ENCODE results near the gene DNASE2B. TPM values are rescaled to one million over a fixed set of nuclear protein-coding genes. Genes with fewer than 3 reads are reported as not detected.

DNASE2B gene
- total RNA-seq, 2 experiments from 2014 or later: not detected

- no peak for DNase-seq
- no peak overlapping the region for H3K4me3 Mint-ChIP-seq
- no peaks in the 10 kb centered on the region for H3K9me3 Mint-ChIP-seq
- POLR2A ChIA-PET: no interaction called here
- no peaks in the 10 kb centered on the region for H3K4me1 Mint-ChIP-seq
- CTCF ChIA-PET: no interaction called here
- no peak overlapping the region for H3K27ac Mint-ChIP-seq
- no peaks in the 10 kb centered on the region for H3K36me3 Mint-ChIP-seq (ENCODE audit: low read depth)
- peaks cover 7% of the 10 kb centered on the region for H3K27me3 Mint-ChIP-seq
Measured at GRCh38 chr1:84379917-84380180, 18.4 kb upstream of the DNASE2B start.

- no peak for DNase-seq
- ChIA-PET CTCF (no interaction called here), POLR2A (no interaction called here)
- Mint-ChIP-seq H3K36me3 (ENCODE audit: low read depth) (no peaks in the 10 kb centered on the region), H3K27ac (no peak overlapping the region), H3K9me3 (no peaks in the 10 kb centered on the region), H3K27me3 (peaks cover 7% of the 10 kb centered on the region), H3K4me3 (no peak overlapping the region), H3K4me1 (no peaks in the 10 kb centered on the region)
Measured at GRCh38 chr1:84382127-84382526, 16.2 kb upstream of the DNASE2B start.

DNA sequence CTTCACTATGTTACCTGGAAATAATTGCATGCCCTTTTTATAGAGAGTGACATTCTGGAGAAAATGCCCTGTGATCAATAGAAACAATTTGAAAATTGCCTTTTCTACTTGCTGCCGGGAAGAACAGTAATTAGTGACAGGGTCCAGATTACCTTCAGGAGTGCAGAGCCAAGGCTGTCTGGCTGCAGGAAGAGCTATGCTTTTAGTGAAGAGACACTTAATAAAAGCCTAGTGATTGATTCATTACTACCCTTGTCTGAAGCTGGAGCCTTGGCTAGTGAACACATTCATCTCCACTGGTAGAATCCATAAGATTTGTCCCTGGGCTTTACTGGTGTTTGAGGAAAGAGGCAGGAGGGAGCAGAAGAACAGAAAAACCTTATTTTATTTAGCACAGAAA lies 12.9 kb upstream of the DNASE2B start:
- Mint-ChIP-seq H3K27ac (no peak overlapping the region), H3K9me3 (no peaks in the 10 kb centered on the region), H3K4me1 (no peaks in the 10 kb centered on the region), H3K4me3 (no peak overlapping the region), H3K36me3 (ENCODE audit: low read depth) (no peaks in the 10 kb centered on the region), H3K27me3 (peaks cover 7% of the 10 kb centered on the region)
- no peak for DNase-seq
- CTCF ChIA-PET: no interaction called here
- POLR2A ChIA-PET: no interaction called here

DNA sequence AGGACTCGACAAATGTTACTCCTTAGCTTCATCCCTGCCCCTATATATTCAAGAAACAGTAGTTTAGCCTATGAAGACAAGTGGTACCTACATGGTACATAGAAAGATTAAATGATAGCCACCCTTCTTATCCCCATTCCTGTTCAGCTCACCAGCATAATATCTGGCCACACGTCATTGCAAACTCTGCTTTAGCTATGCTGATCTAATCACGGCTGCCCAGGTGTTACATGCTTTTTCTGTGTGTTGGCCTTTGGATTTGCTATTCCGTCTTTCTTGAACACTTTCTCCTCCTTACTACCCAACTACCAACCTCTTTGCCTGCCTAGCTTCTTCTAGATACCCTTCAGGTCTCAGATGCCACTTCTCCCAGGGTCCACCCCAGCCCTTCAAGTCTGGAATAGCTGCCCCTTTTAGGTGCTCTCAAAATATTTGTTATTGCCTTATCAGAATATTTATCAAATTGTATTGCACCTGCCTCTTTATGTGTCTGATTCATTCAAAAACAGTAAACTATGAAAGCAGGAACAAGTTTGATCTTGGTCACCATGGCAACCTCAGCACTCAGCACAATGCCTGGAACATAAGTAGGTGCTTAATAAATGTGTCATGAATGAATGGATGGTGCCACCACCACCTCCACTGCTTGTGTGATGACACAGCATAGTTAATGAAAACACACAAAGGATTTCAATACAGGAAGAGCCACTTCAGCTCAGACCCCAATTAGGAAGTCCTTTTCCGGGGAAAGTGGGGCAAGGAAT lies 11.4 kb upstream of the DNASE2B start:
- H3K27ac Mint-ChIP-seq: no peak overlapping the region
- ChIA-PET CTCF (no interaction called here), POLR2A (no interaction called here)
- peaks cover 7% of the 10 kb centered on the region for H3K27me3 Mint-ChIP-seq
- DNase-seq: no peak
- H3K36me3 Mint-ChIP-seq (ENCODE audit: low read depth): no peaks in the 10 kb centered on the region
- no peaks in the 10 kb centered on the region for H3K4me1 Mint-ChIP-seq
- H3K9me3 Mint-ChIP-seq: no peaks in the 10 kb centered on the region
- H3K4me3 Mint-ChIP-seq: no peak overlapping the region

DNA sequence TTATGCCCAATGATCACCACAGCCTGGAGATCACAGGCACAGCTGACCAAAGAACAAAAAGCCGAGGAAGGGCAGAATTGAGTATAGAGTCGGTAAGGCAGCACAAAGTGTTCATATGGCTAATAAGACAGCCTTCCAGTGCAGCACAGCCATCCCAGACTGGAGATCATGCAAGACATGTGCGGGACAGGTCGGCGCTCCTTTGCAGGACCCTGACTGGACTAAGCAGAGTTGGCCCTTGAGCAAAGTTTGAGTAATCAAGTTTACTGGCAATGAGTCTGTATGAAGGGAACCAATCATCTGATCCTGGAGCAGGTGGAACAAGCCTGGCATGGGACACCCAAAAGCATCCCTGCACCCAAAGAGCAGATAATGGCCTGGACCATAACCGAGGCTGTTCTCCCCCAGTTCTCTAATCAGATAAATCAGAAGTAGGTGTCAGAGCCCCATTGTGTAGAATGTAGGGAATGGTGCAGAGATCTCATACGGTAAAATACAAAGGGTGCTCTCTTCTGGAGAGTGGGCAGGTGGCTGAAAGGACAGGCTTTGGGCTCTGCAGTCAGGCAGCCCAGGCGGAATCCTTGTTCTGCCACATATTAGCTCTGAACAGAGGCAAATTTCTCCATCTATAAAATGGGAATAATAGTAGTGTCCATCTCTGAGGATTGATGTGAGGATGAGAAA lies 10.7 kb upstream of the DNASE2B start:
- no peaks in the 10 kb centered on the region for H3K4me1 Mint-ChIP-seq
- no peak overlapping the region for H3K27ac Mint-ChIP-seq
- ChIA-PET CTCF (no interaction called here), POLR2A (no interaction called here)
- no peak for DNase-seq
- no peak overlapping the region for H3K4me3 Mint-ChIP-seq
- H3K36me3 Mint-ChIP-seq (ENCODE audit: low read depth): no peaks in the 10 kb centered on the region
- H3K9me3 Mint-ChIP-seq: no peaks in the 10 kb centered on the region
- H3K27me3 Mint-ChIP-seq: peaks cover 5% of the 10 kb centered on the region

DNA sequence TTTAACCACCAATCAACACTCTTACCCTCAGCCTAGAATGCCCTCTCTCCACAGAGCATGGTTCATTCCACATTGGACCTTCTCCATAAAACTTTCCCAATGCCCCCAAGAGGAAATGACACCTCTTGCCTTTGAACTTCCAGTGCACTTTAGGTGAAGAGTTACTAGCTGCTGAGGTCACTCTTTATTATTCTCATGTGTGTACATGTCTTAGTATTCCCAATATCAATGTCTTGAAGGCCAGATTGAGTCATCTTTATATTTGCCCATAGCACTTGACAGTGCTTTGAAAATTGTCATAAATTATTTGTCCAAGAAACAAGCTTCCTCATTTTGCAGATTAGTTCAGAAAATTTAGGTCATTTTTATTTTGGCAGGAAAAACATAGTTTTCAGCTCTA lies 8.1 kb upstream of the DNASE2B start:
- peaks cover 2% of the 10 kb centered on the region for H3K27me3 Mint-ChIP-seq
- ChIA-PET CTCF (interaction anchor here (0.9 kb wide), 1 partner anchor 15 kb away, joined by 3 read pairs; no protein-coding TSS in a partner anchor), POLR2A (interaction anchor here (0.9 kb wide), 1 partner anchor 183 kb away, joined by 4 read pairs; the partner anchor contains the start of gene CTBS)
- no peak overlapping the region for H3K27ac Mint-ChIP-seq
- no peaks in the 10 kb centered on the region for H3K36me3 Mint-ChIP-seq (ENCODE audit: low read depth)
- no peaks in the 10 kb centered on the region for H3K9me3 Mint-ChIP-seq
- H3K4me1 Mint-ChIP-seq: no peaks in the 10 kb centered on the region
- DNase-seq: no peak
- H3K4me3 Mint-ChIP-seq: no peak overlapping the region

GRCh38 chr1:84401156-84401555 lies 2.9 kb downstream of the DNASE2B start:
- Mint-ChIP-seq H3K4me3 (no peak overlapping the region), H3K4me1 (no peaks in the 10 kb centered on the region), H3K27ac (no peak overlapping the region), H3K27me3 (no peaks in the 10 kb centered on the region), H3K36me3 (ENCODE audit: low read depth) (no peaks in the 10 kb centered on the region), H3K9me3 (no peaks in the 10 kb centered on the region)
- DNase-seq: no peak
- ChIA-PET CTCF (interaction anchor here (1.0 to 1.5 kb wide), 2 partner anchors 8 to 215 kb away, joined by 3 to 4 read pairs; no protein-coding TSS in a partner anchor), POLR2A (no interaction called here)

DNA sequence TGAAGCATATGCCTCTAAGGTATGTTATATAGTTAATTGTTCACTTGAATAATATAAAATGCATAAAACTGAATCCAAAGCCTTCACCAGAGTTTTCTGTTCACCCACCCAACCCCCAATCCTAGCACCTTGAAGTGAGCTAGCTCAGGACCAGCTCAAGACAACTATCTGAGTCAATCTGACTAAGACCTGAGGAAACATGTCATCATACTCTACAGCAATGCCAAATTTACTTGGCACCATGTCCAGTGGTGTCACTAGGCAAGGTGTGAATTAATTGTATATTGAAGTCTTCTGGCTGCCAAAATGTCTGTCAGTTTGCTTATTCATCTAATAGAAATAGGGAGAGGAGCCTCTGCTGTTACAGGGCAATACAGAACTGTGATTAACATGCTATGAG lies 3.8 kb downstream of the DNASE2B start:
- ChIA-PET CTCF (interaction anchor here (1.0 to 1.5 kb wide), 2 partner anchors 9 to 216 kb away, joined by 3 to 4 read pairs; no protein-coding TSS in a partner anchor), POLR2A (no interaction called here)
- Mint-ChIP-seq H3K4me1 (no peaks in the 10 kb centered on the region), H3K27ac (no peak overlapping the region), H3K36me3 (ENCODE audit: low read depth) (no peaks in the 10 kb centered on the region), H3K9me3 (no peaks in the 10 kb centered on the region), H3K4me3 (no peak overlapping the region), H3K27me3 (no peaks in the 10 kb centered on the region)
- DNase-seq: no peak

DNA sequence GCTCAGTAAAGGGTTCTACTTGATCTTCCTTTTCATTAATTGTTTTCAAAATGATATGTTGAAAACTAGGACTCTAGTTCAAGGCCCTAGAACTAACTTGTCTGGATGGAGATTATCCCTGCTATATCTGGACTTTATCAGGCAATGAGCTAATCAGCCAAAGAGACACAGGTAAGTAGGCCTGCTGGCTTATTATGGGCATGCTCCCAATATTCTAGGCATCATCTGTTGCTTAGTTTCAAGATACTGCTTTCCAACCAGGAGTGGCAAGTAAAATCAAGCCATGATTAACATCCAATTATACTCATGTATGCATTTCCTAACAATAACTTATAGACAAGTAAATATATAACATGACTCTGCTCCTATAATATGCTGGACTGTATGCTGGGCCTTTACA lies 4.2 kb downstream of the DNASE2B start:
- ChIA-PET CTCF (interaction anchor here (1.0 to 1.5 kb wide), 2 partner anchors 9 to 217 kb away, joined by 3 to 4 read pairs; no protein-coding TSS in a partner anchor), POLR2A (no interaction called here)
- Mint-ChIP-seq H3K4me3 (no peak overlapping the region), H3K36me3 (ENCODE audit: low read depth) (no peaks in the 10 kb centered on the region), H3K9me3 (no peaks in the 10 kb centered on the region), H3K4me1 (no peaks in the 10 kb centered on the region), H3K27me3 (no peaks in the 10 kb centered on the region), H3K27ac (no peak overlapping the region)
- no peak for DNase-seq

DNA sequence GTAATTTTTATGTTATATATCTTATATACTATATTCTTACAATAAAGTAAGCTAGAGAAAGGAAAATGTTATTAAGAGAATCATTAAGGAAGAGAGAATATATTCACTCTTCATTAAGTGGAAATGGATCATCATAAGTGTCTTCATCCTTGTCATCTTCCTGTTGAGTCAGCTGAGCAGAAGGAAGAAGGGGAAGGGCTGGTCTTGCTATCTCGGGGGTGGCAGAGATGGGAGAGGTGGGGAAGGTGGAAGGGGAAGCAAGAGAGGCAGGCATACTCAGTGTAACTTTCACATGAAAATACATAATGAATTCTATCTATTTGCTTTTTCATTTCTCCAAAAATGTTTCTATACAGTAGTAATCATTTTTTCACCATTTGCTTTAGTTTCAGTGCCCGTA lies 5.1 kb downstream of the DNASE2B start:
- CTCF ChIA-PET: interaction anchor here (0.6 kb wide), 1 partner anchor 458 kb away, joined by 3 read pairs; no protein-coding TSS in a partner anchor
- no peaks in the 10 kb centered on the region for H3K4me1 Mint-ChIP-seq
- DNase-seq: no peak
- H3K27ac Mint-ChIP-seq: no peak overlapping the region
- no peaks in the 10 kb centered on the region for H3K36me3 Mint-ChIP-seq (ENCODE audit: low read depth)
- POLR2A ChIA-PET: no interaction called here
- no peak overlapping the region for H3K4me3 Mint-ChIP-seq
- H3K27me3 Mint-ChIP-seq: no peaks in the 10 kb centered on the region
- H3K9me3 Mint-ChIP-seq: no peaks in the 10 kb centered on the region

- no peaks in the 10 kb centered on the region for H3K9me3 Mint-ChIP-seq
- no peak for DNase-seq
- no peak overlapping the region for H3K27ac Mint-ChIP-seq
- ChIA-PET CTCF (no interaction called here), POLR2A (no interaction called here)
- H3K36me3 Mint-ChIP-seq (ENCODE audit: low read depth): no peaks in the 10 kb centered on the region
- no peaks in the 10 kb centered on the region for H3K4me1 Mint-ChIP-seq
- no peak overlapping the region for H3K4me3 Mint-ChIP-seq
- H3K27me3 Mint-ChIP-seq: no peaks in the 10 kb centered on the region
Measured at GRCh38 chr1:84406346-84406861, 8.1 kb downstream of the DNASE2B start.

- no peaks in the 10 kb centered on the region for H3K27me3 Mint-ChIP-seq
- ChIA-PET CTCF (no interaction called here), POLR2A (no interaction called here)
- no peak overlapping the region for H3K27ac Mint-ChIP-seq
- H3K4me1 Mint-ChIP-seq: no peaks in the 10 kb centered on the region
- H3K4me3 Mint-ChIP-seq: no peak overlapping the region
- no peak for DNase-seq
- no peaks in the 10 kb centered on the region for H3K9me3 Mint-ChIP-seq
- H3K36me3 Mint-ChIP-seq (ENCODE audit: low read depth): no peaks in the 10 kb centered on the region
Measured at GRCh38 chr1:84407524-84407923, 9.2 kb downstream of the DNASE2B start.

DNA sequence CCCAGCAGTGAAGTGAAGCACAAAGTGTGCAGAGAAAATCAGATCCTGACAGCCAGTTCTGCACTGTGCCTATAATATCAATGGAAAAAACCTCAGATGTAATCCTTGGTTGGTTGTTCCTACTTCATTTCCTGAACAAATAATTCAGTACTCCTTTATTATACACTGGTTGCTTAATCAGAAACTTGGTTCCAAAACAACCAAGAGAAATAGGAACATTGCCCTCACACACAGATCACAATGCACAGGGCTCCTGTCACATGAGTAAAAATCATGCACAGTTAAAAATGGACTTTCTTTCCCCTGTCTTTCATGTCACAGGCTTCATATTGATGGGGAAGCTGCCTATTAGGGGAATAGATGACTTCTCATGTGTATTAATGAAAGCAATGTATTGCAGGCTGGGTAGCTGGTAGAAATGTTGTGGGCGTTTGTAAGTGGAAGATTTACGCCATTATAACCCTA lies 9.7 kb downstream of the DNASE2B start:
- no peaks in the 10 kb centered on the region for H3K27me3 Mint-ChIP-seq
- DNase-seq: no peak
- CTCF ChIA-PET: no interaction called here
- H3K4me1 Mint-ChIP-seq: no peaks in the 10 kb centered on the region
- no peaks in the 10 kb centered on the region for H3K9me3 Mint-ChIP-seq
- no peak overlapping the region for H3K27ac Mint-ChIP-seq
- POLR2A ChIA-PET: no interaction called here
- H3K4me3 Mint-ChIP-seq: no peak overlapping the region
- H3K36me3 Mint-ChIP-seq (ENCODE audit: low read depth): no peaks in the 10 kb centered on the region

DNA sequence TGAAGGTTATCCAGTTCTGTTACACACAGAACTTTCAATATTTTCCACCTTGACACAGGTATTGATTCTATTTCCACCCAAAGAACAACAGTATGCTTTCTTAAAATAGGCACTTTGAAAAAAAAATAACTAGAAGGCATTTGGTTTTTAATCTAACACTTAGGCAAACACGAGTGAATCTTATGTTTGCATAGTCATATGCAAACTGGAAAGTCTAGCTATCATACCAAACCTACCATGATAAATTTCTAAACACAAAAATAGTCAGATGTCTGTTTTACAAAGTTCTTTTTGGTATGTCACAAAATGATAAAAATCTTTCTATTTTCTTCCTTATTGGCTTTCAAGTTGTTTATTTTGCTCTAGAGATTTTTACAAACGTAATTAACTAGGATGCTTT lies 11.6 kb downstream of the DNASE2B start:
- no peaks in the 10 kb centered on the region for H3K9me3 Mint-ChIP-seq
- H3K27ac Mint-ChIP-seq: no peak overlapping the region
- H3K27me3 Mint-ChIP-seq: no peaks in the 10 kb centered on the region
- no peaks in the 10 kb centered on the region for H3K36me3 Mint-ChIP-seq (ENCODE audit: low read depth)
- DNase-seq: no peak
- H3K4me3 Mint-ChIP-seq: no peak overlapping the region
- no peaks in the 10 kb centered on the region for H3K4me1 Mint-ChIP-seq
- CTCF ChIA-PET: no interaction called here
- POLR2A ChIA-PET: no interaction called here
